KMS-11 (cell line): ENCODE results near the gene KCNC2.

Source experiments
- H2AFZ ChIP-seq: fragments of 200-600 bp; sonication (generic); 2 replicates; pipeline ENCODE4 v1.6.1; 2016; ENCODE audit warnings: antibody characterized with exemption, mixed run types, low read depth
- H3K27ac ChIP-seq: fragments of 200-600 bp; sonication (generic); 2 replicates; pipeline ENCODE4 v1.6.1; 2016; ENCODE audit warnings: mild to moderate bottlenecking, mixed run types
- H3K27me3 ChIP-seq: fragments of 200-600 bp; sonication (generic); 2 replicates; pipeline ENCODE4 v1.6.1; 2017; ENCODE audit warnings: mild to moderate bottlenecking, low read depth, mixed run types, moderate library complexity; ENCODE audit not compliant: insufficient read depth
- H3K36me3 ChIP-seq: fragments of 200-600 bp; sonication (generic); 2 replicates; pipeline ENCODE4 v1.6.1; 2017; ENCODE audit warnings: mild to moderate bottlenecking, mixed run types; ENCODE audit not compliant: insufficient read depth
- H3K4me1 ChIP-seq: fragments of 200-600 bp; sonication (generic); 2 replicates; pipeline ENCODE4 v1.6.1; 2016; ENCODE audit warnings: mild to moderate bottlenecking, low read depth, mixed run types; ENCODE audit not compliant: poor library complexity, severe bottlenecking
- H3K4me2 ChIP-seq: fragments of 200-600 bp; sonication (generic); 2 replicates; pipeline ENCODE4 v1.7.0; 2016; ENCODE audit warnings: mild to moderate bottlenecking, mixed run types
- H3K4me3 ChIP-seq: fragments of 200-600 bp; sonication (generic); IDR thresholded peaks from 2 replicates; pipeline ENCODE4 v1.6.1; 2017; ENCODE audit warnings: low read depth, low read length, mixed read lengths; ENCODE audit not compliant: insufficient read depth
- H3K79me2 ChIP-seq: fragments of 200-600 bp; sonication (generic); 2 replicates; pipeline ENCODE4 v1.6.1; 2016; ENCODE audit warnings: low read depth, mixed run types; ENCODE audit not compliant: insufficient read depth
- H3K9ac ChIP-seq: fragments of 200-600 bp; sonication (generic); 2 replicates; pipeline ENCODE4 v1.6.1; 2016; ENCODE audit warnings: mild to moderate bottlenecking, mixed run types
- H4K20me1 ChIP-seq: fragments of 200-600 bp; sonication (generic); 2 replicates; pipeline ENCODE4 v1.6.1; 2016; ENCODE audit warnings: mild to moderate bottlenecking, mixed run types; ENCODE audit not compliant: insufficient read depth
- CTCF ChIP-seq: fragments of 200-600 bp; sonication (generic); conservative IDR thresholded peaks from 2 replicates; pipeline ENCODE4 v1.6.1; 2017; ENCODE audit warnings: low read depth, mild to moderate bottlenecking, antibody characterized with exemption, low read length, moderate library complexity, mixed read lengths

KCNC2 gene

GRCh38 chr12:75207338-75208083 is 2.1 kb downstream of the KCNC2 start:
- Histone ChIP-seq H3K79me2 (no peaks in the 10 kb centered on the region), H3K4me3 (no peak overlapping the region), H3K4me2 (no peak overlapping the region), H3K27me3 (no peaks in the 10 kb centered on the region), H3K9ac (no peak overlapping the region), H4K20me1 (no peaks in the 10 kb centered on the region), H2AFZ (no peak overlapping the region), H3K27ac (no peak overlapping the region), H3K36me3 (no peaks in the 10 kb centered on the region; the same call in 1 of the 2 replicates), H3K4me1 (peaks cover 21% of the 10 kb centered on the region)
- no peak for TF ChIP-seq CTCF

- H3K27ac ChIP-seq, result no peak overlapping the region
- H3K36me3 ChIP-seq, result no peaks in the 10 kb centered on the region; the same call in 1 of the 2 replicates
- no peak overlapping the region for H2AFZ ChIP-seq
- H3K27me3 ChIP-seq, result no peaks in the 10 kb centered on the region
- no peak overlapping the region for H3K4me3 ChIP-seq
- H4K20me1 ChIP-seq, result no peaks in the 10 kb centered on the region
- no peak for TF ChIP-seq CTCF
- peak overlapping the region; percentile 8; the same call in 1 of the 2 replicates for H3K4me2 ChIP-seq
- H3K4me1 ChIP-seq, result peaks cover 26% of the 10 kb centered on the region
- no peaks in the 10 kb centered on the region for H3K79me2 ChIP-seq
- no peak overlapping the region for H3K9ac ChIP-seq
These were observed 4.1 kb downstream of the KCNC2 start for GRCh38 chr12:75205558-75205957.

GRCh38 chr12:75196865-75197264 is 12.8 kb downstream of the KCNC2 start:
- H3K4me3 ChIP-seq, result no peak overlapping the region
- peaks cover 16% of the 10 kb centered on the region for H3K4me1 ChIP-seq
- no peak overlapping the region for H2AFZ ChIP-seq
- H3K27ac ChIP-seq, result no peak overlapping the region
- H4K20me1 ChIP-seq, result no peaks in the 10 kb centered on the region; the same call in 1 of the 2 replicates
- no peak overlapping the region for H3K9ac ChIP-seq
- no peaks in the 10 kb centered on the region for H3K27me3 ChIP-seq
- H3K36me3 ChIP-seq, result no peaks in the 10 kb centered on the region
- no peak for TF ChIP-seq CTCF
- no peak overlapping the region for H3K4me2 ChIP-seq
- H3K79me2 ChIP-seq, result no peaks in the 10 kb centered on the region

- Histone ChIP-seq H3K27me3 (no peaks in the 10 kb centered on the region), H3K4me1 (peaks cover 13% of the 10 kb centered on the region), H4K20me1 (no peaks in the 10 kb centered on the region; the same call in 1 of the 2 replicates), H3K4me2 (no peak overlapping the region), H3K4me3 (no peak overlapping the region), H2AFZ (no peak overlapping the region), H3K79me2 (no peaks in the 10 kb centered on the region), H3K36me3 (no peaks in the 10 kb centered on the region), H3K9ac (no peak overlapping the region), H3K27ac (no peak overlapping the region)
- no peak for TF ChIP-seq CTCF
These were observed 13.2 kb downstream of the KCNC2 start for GRCh38 chr12:75196408-75196807.
